Large intestine (tissue), 1 donor: Measurements from ENCODE around the gene MUC13. TPM values are rescaled to one million over a fixed set of nuclear protein-coding genes. Genes with fewer than 3 reads are reported as not detected.

Experiments used
- polyA plus RNA-seq: library from polyadenylated mRNA; unstranded; fragments of 120-200 nt; gene quantifications from one replicate; pipeline ENCODE4 v1.2.1, GENCODE V29; 2013

The MUC13 gene
- polyA plus RNA-seq, 1 donor: 1,160 TPM

Other genes with a start within 250 kb of the MUC13 start
- 30.2 TPM for gene UMPS, start 204.3 kb downstream of the MUC13 start, polyA plus RNA-seq
- gene ITGB5, start 47.4 kb downstream of the MUC13 start, polyA plus RNA-seq: 60.9 TPM
- gene HEG1, start 121.2 kb upstream of the MUC13 start, polyA plus RNA-seq: 15.0 TPM